Measurements from ENCODE around the gene CPNE8.

CPNE8 gene

DNA sequence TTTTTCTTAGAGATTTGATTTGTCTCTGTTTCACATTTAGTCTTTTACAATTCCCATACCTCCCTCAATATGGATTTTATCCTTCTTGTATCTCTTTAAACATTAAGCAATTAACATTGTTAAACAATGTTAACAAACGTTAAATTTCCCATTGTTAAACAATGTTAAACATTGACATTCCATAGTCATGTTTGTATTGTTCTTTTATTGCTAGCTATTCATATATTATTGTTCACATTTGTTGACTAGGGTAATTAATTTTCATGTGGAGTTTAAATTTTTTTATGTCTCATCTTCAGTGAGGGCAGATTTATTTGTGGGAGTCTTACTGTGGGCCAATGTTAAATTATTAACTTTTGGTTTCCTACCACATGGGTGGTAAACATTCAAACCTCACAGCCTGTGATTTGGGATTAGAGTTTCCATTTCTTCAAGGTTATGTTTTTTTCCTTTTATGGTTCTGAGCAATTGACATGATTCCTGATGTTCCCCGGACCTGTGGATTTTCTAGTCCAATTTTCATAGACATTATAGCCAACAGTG is 294.5 kb downstream of the CPNE8 start:
- DNase-seq, result no peak

DNA sequence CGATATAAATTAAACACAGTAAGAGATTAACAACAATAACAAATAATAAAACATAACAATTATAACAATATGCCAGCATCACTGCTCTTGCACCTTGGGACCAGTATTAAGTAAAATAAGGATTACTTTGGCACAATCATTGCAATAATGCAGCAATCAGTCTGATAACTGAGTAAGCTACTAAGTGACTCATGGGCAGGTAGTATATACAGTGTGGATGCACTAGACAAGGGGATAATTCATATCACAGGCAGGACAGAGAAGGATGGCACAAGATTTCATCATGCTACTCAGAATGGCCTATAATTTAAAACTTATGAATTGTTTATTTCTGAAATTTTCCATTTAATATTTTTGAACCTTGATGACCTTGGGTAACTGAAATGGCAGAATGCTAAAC is 298.1 kb downstream of the CPNE8 start:
- no peak for DNase-seq
